Measurements from ENCODE around the gene TSG101. TPM values are rescaled to one million over a fixed set of nuclear protein-coding genes. Genes with fewer than 3 reads are reported as not detected.

The TSG101 gene
- total RNA-seq = 10 to 100 TPM; 39.2 to 85.0 TPM

GRCh38 chr11:18526521-18527296 is at the start of gene TSG101:
Gene TSG101, minus strand, starts transcription at chr11:18526942. Its CDS starts 126 bp downstream, at chr11:18526816.
- intact Hi-C loops (cut with DNase I, micrococcal nuclease) = loop anchor here (1.0 to 10.0 kb wide), 21 partner anchors 62 to 1320 kb away; partner anchors contain the start of genes GTF2H1 (in 2 of the 2), HPS5 (in 2 of the 2), SERGEF (in 2 of the 2) and SPTY2D1 (in 2 of the 2)
- peak within 1 kb of the TSS; percentile 99 for H3K4me3 Mint-ChIP-seq
- peaks cover 11% of the 10 kb centered on the region for H3K36me3 Mint-ChIP-seq (ENCODE audit: low read depth)
- POLR2A ChIA-PET = interaction anchor here (0.6 to 1.6 kb wide), 8 partner anchors 52 to 205 kb away, joined by 3 to 13 read pairs (median 4); partner anchors contain the start of genes HPS5, LDHA and SPTY2D1
- peak; percentile 95 for DNase-seq
- peaks cover 49% of the 10 kb centered on the region for H3K4me1 Mint-ChIP-seq
- H3K27ac Mint-ChIP-seq = peak within 1 kb of the TSS; percentile 100
- peak; percentile 90 for ATAC-seq
- H3K27me3 Mint-ChIP-seq = no peaks in the 10 kb centered on the region
- CTCF ChIA-PET = interaction anchor here (0.8 to 2.2 kb wide), 13 partner anchors 11 to 412 kb away, joined by 3 to 12 read pairs (median 4); partner anchors contain the start of gene SPTY2D1
- no peaks in the 10 kb centered on the region for H3K9me3 Mint-ChIP-seq (ENCODE audit: low read depth)

- CTCF ChIA-PET = interaction anchor here (1.0 kb wide), 1 partner anchor 46 kb away, joined by 3 read pairs; no protein-coding TSS in a partner anchor
- Mint-ChIP-seq H3K27me3 (no peaks in the 10 kb centered on the region), H3K4me3 (no peak overlapping the region), H3K27ac (no peak overlapping the region), H3K9me3 (ENCODE audit: low read depth) (no peaks in the 10 kb centered on the region), H3K4me1 (peaks cover 9% of the 10 kb centered on the region), H3K36me3 (ENCODE audit: low read depth) (peaks cover 17% of the 10 kb centered on the region)
- ATAC-seq (no peak), DNase-seq (no peak)
- intact Hi-C loops (cut with DNase I, micrococcal nuclease) = loop anchor here in 1 of 2 experiments (5.0 kb wide), 1 partner anchor 42 kb away; no protein-coding TSS in a partner anchor
- POLR2A ChIA-PET = no interaction called here
Measured at GRCh38 chr11:18575361-18575760, 48.6 kb upstream of the TSG101 start.

- H3K9me3 Mint-ChIP-seq (ENCODE audit: low read depth) = no peaks in the 10 kb centered on the region
- H3K36me3 Mint-ChIP-seq (ENCODE audit: low read depth) = peaks cover 12% of the 10 kb centered on the region
- H3K27ac Mint-ChIP-seq = no peak overlapping the region
- POLR2A ChIA-PET = no interaction called here
- H3K4me3 Mint-ChIP-seq = no peak overlapping the region
- CTCF ChIA-PET = no interaction called here
- intact Hi-C loops (cut with DNase I, micrococcal nuclease) = no loop called here
- H3K27me3 Mint-ChIP-seq = no peaks in the 10 kb centered on the region
- H3K4me1 Mint-ChIP-seq = no peaks in the 10 kb centered on the region
- ATAC-seq (no peak), DNase-seq (no peak)
Measured at GRCh38 chr11:18567081-18567480, 40.3 kb upstream of the TSG101 start.

GRCh38 chr11:18566406-18566805 is 39.7 kb upstream of the TSG101 start:
- intact Hi-C loops (cut with DNase I, micrococcal nuclease) = no loop called here
- ChIA-PET CTCF (no interaction called here), POLR2A (no interaction called here)
- Mint-ChIP-seq H3K36me3 (ENCODE audit: low read depth) (peaks cover 10% of the 10 kb centered on the region), H3K4me1 (no peaks in the 10 kb centered on the region), H3K27me3 (no peaks in the 10 kb centered on the region), H3K27ac (no peak overlapping the region), H3K9me3 (ENCODE audit: low read depth) (no peaks in the 10 kb centered on the region), H3K4me3 (no peak overlapping the region)
- no peak for DNase-seq
- no peak for ATAC-seq

GRCh38 chr11:18564149-18564548 is 37.4 kb upstream of the TSG101 start:
- no peaks in the 10 kb centered on the region for H3K9me3 Mint-ChIP-seq (ENCODE audit: low read depth)

GRCh38 chr11:18563090-18563730 is 36.5 kb upstream of the TSG101 start:
- peaks cover 12% of the 10 kb centered on the region for H3K36me3 Mint-ChIP-seq (ENCODE audit: low read depth)
- no peak for ATAC-seq
- POLR2A ChIA-PET = no interaction called here

More at GRCh38 chr11:18564149-18564548, 37.4 kb upstream of the TSG101 start:
- Mint-ChIP-seq H3K27ac (no peak overlapping the region), H3K4me1 (no peaks in the 10 kb centered on the region), H3K4me3 (no peak overlapping the region), H3K27me3 (no peaks in the 10 kb centered on the region), H3K36me3 (ENCODE audit: low read depth) (peaks cover 12% of the 10 kb centered on the region)
- ATAC-seq = no peak
- POLR2A ChIA-PET = no interaction called here
- intact Hi-C loops (cut with DNase I, micrococcal nuclease) = no loop called here
- DNase-seq = no peak
- CTCF ChIA-PET = interaction anchor here (0.6 to 1.2 kb wide), 4 partner anchors 15 to 163 kb away, joined by 3 to 7 read pairs (median 4); no protein-coding TSS in a partner anchor

GRCh38 chr11:18548001-18548400 is 21.3 kb upstream of the TSG101 start:
- Mint-ChIP-seq H3K27ac (no peak overlapping the region), H3K9me3 (ENCODE audit: low read depth) (no peaks in the 10 kb centered on the region), H3K27me3 (no peaks in the 10 kb centered on the region), H3K4me3 (no peak overlapping the region), H3K4me1 (no peaks in the 10 kb centered on the region), H3K36me3 (ENCODE audit: low read depth) (peaks cover 7% of the 10 kb centered on the region)
- DNase-seq (no peak), ATAC-seq (no peak)
- intact Hi-C loops (cut with DNase I, micrococcal nuclease) = no loop called here
- ChIA-PET POLR2A (no interaction called here), CTCF (interaction anchor here (0.6 kb wide), 1 partner anchor 169 kb away, joined by 3 read pairs; no protein-coding TSS in a partner anchor)

More at GRCh38 chr11:18563090-18563730, 36.5 kb upstream of the TSG101 start:
- CTCF ChIA-PET = interaction anchor here (0.6 to 1.0 kb wide), 2 partner anchors 159 to 232 kb away, joined by 3 read pairs; no protein-coding TSS in a partner anchor
- no peaks in the 10 kb centered on the region for H3K4me1 Mint-ChIP-seq
- H3K9me3 Mint-ChIP-seq (ENCODE audit: low read depth) = no peaks in the 10 kb centered on the region
- H3K4me3 Mint-ChIP-seq = no peak overlapping the region
- H3K27me3 Mint-ChIP-seq = no peaks in the 10 kb centered on the region
- no peak for DNase-seq
- intact Hi-C loops (cut with DNase I, micrococcal nuclease) = no loop called here
- no peak overlapping the region for H3K27ac Mint-ChIP-seq

GRCh38 chr11:18540207-18541009 is 13.7 kb upstream of the TSG101 start:
- Mint-ChIP-seq H3K27me3 (no peaks in the 10 kb centered on the region), H3K36me3 (ENCODE audit: low read depth) (peaks cover 7% of the 10 kb centered on the region), H3K4me1 (peaks cover 6% of the 10 kb centered on the region), H3K27ac (no peak overlapping the region), H3K9me3 (ENCODE audit: low read depth) (no peaks in the 10 kb centered on the region), H3K4me3 (no peak overlapping the region)
- POLR2A ChIA-PET = interaction anchor here (1.2 kb wide), 1 partner anchor 17 kb away, joined by 3 read pairs; no protein-coding TSS in a partner anchor
- ATAC-seq (peak; percentile 76), DNase-seq (no peak)
- CTCF ChIA-PET = interaction anchor here (0.6 to 2.8 kb wide), 25 partner anchors 10 to 425 kb away, joined by 3 to 20 read pairs (median 4); partner anchors contain the start of gene LDHA
- intact Hi-C loops (cut with DNase I, micrococcal nuclease) = loop anchor here (1.0 to 5.0 kb wide), 4 partner anchors 92 to 224 kb away; partner anchors contain the start of gene SPTY2D1 (in 1 of the 2)

- no peaks in the 10 kb centered on the region for H3K36me3 Mint-ChIP-seq (ENCODE audit: low read depth)
Measured at GRCh38 chr11:18536209-18536608, 9.5 kb upstream of the TSG101 start.

GRCh38 chr11:18534245-18534644 is 7.5 kb upstream of the TSG101 start:
- DNase-seq (no peak), ATAC-seq (no peak)
- no peak overlapping the region for H3K27ac Mint-ChIP-seq
- H3K27me3 Mint-ChIP-seq = no peaks in the 10 kb centered on the region
- no peaks in the 10 kb centered on the region for H3K9me3 Mint-ChIP-seq (ENCODE audit: low read depth)
- intact Hi-C loops (cut with DNase I, micrococcal nuclease) = no loop called here
- H3K4me1 Mint-ChIP-seq = peaks cover 8% of the 10 kb centered on the region
- no peak overlapping the region for H3K4me3 Mint-ChIP-seq
- CTCF ChIA-PET = interaction anchor here (0.6 to 1.6 kb wide), 4 partner anchors 12 to 1441 kb away, joined by 3 to 5 read pairs (median 4); no protein-coding TSS in a partner anchor
- POLR2A ChIA-PET = no interaction called here
- H3K36me3 Mint-ChIP-seq (ENCODE audit: low read depth) = no peaks in the 10 kb centered on the region

More at GRCh38 chr11:18536209-18536608, 9.5 kb upstream of the TSG101 start:
- ChIA-PET CTCF (interaction anchor here (0.6 kb wide), 1 partner anchor 284 kb away, joined by 5 read pairs; no protein-coding TSS in a partner anchor), POLR2A (no interaction called here)
- H3K4me1 Mint-ChIP-seq = peaks cover 8% of the 10 kb centered on the region
- ATAC-seq (no peak), DNase-seq (no peak)
- H3K27ac Mint-ChIP-seq = no peak overlapping the region
- no peaks in the 10 kb centered on the region for H3K27me3 Mint-ChIP-seq
- no peak overlapping the region for H3K4me3 Mint-ChIP-seq
- intact Hi-C loops (cut with DNase I, micrococcal nuclease) = no loop called here
- no peaks in the 10 kb centered on the region for H3K9me3 Mint-ChIP-seq (ENCODE audit: low read depth)

Data from activated CD4-positive, alpha-beta T cell treated with anti-CD3 and anti-CD28 coated beads for 36 hours (primary cell).